ENCODE measurements around the gene TMPRSS11A.

GRCh38 chr4:67954890-67955289, 8.4 kb downstream of the TMPRSS11A start:
- TF ChIP-seq CTCF (IDR thresholded peaks at IDR 0.05) (no peak), POLR2A (IDR thresholded peaks at IDR 0.05) (no peak)
